Measurements from ENCODE around the gene HSD17B2.

The HSD17B2 gene

GRCh38 chr16:82033683-82034300 lies 1.3 kb upstream of the HSD17B2 start:
- no peak for DNase-seq (ENCODE audit: low read depth in 1 of 2, low spot score in 1 of 2)
- peaks cover 3% of the 10 kb centered on the region for H3K27me3 ChIP-seq (ENCODE audit: insufficient read depth, poor library complexity, severe bottlenecking)
- no peak overlapping the region for H3K4me3 ChIP-seq (replicated peaks; ENCODE audit: insufficient read depth, low read length)
- no peak for TF ChIP-seq POLR2AphosphoS5 (IDR thresholded peaks at IDR 0.05; ENCODE audit: low read depth)
- TF ChIP-seq GABPA (IDR thresholded peaks at IDR 0.05; ENCODE audit: low read depth) = no peak
- TF ChIP-seq SPI1 (IDR thresholded peaks at IDR 0.05; ENCODE audit: borderline replicate concordance, low read depth) = peak; percentile 27; the same call in 1 of the 2 replicates
- no peak for TF ChIP-seq CTCF (IDR thresholded peaks at IDR 0.05; ENCODE audit: insufficient read depth, low read length)
- no peak for TF ChIP-seq REST (IDR thresholded peaks at IDR 0.05; ENCODE audit: insufficient replicate concordance, low read depth)
- H3K27ac ChIP-seq (replicated peaks) = no peak overlapping the region

- Histone ChIP-seq H3K4me3 (replicated peaks; ENCODE audit: insufficient read depth, low read length) (no peak overlapping the region), H3K27ac (replicated peaks) (no peak overlapping the region), H3K27me3 (ENCODE audit: insufficient read depth, poor library complexity, severe bottlenecking) (peaks cover 5% of the 10 kb centered on the region)
- DNase-seq (ENCODE audit: low read depth in 1 of 2, low spot score in 1 of 2) = no peak
- TF ChIP-seq REST (IDR thresholded peaks at IDR 0.05; ENCODE audit: insufficient replicate concordance, low read depth) (no peak), GABPA (IDR thresholded peaks at IDR 0.05; ENCODE audit: low read depth) (no peak), SPI1 (IDR thresholded peaks at IDR 0.05; ENCODE audit: borderline replicate concordance, low read depth) (no peak), POLR2AphosphoS5 (IDR thresholded peaks at IDR 0.05; ENCODE audit: low read depth) (no peak)
Observed at GRCh38 chr16:82037251-82037650, 2.2 kb downstream of the HSD17B2 start.

GRCh38 chr16:82037666-82038065 lies 2.6 kb downstream of the HSD17B2 start:
- Histone ChIP-seq H3K27ac (replicated peaks) (no peak overlapping the region), H3K27me3 (ENCODE audit: insufficient read depth, poor library complexity, severe bottlenecking) (peaks cover 5% of the 10 kb centered on the region), H3K4me3 (replicated peaks; ENCODE audit: insufficient read depth, low read length) (no peak overlapping the region)
- TF ChIP-seq SPI1 (IDR thresholded peaks at IDR 0.05; ENCODE audit: borderline replicate concordance, low read depth) = no peak
- TF ChIP-seq POLR2AphosphoS5 (IDR thresholded peaks at IDR 0.05; ENCODE audit: low read depth) = no peak
- no peak for DNase-seq (ENCODE audit: low read depth in 1 of 2, low spot score in 1 of 2)

GRCh38 chr16:82040296-82040695 lies 5.2 kb downstream of the HSD17B2 start:
- H3K27me3 ChIP-seq (ENCODE audit: insufficient read depth, poor library complexity, severe bottlenecking) = peaks cover 5% of the 10 kb centered on the region
- H3K4me3 ChIP-seq (replicated peaks; ENCODE audit: insufficient read depth, low read length) = no peak overlapping the region
- H3K27ac ChIP-seq (replicated peaks) = no peak overlapping the region
- DNase-seq (ENCODE audit: low read depth in 1 of 2, low spot score in 1 of 2) = no peak
- TF ChIP-seq POLR2AphosphoS5 (IDR thresholded peaks at IDR 0.05; ENCODE audit: low read depth) = no peak
- no peak for TF ChIP-seq REST (IDR thresholded peaks at IDR 0.05; ENCODE audit: insufficient replicate concordance, low read depth)
- TF ChIP-seq GABPA (IDR thresholded peaks at IDR 0.05; ENCODE audit: low read depth) = no peak
- no peak for TF ChIP-seq CTCF (IDR thresholded peaks at IDR 0.05; ENCODE audit: insufficient read depth, low read length)
